Liver (tissue), 9 donors: ENCODE results near the gene HLA-DOB. TPM values are rescaled to one million over a fixed set of nuclear protein-coding genes. Genes with fewer than 3 reads are reported as not detected.

ENCODE experiments used
- DNase-seq: peaks from one replicate; pipeline ENCODE4 v3.0.0-alpha.2; 2017; ENCODE audit warnings: low spot score
- H3K27ac ChIP-seq, 2 donors: one replicate each; pipeline ENCODE4 v1.7.0; 2013; ENCODE audit warnings: inconsistent platforms in 2 of 2, low read length in 2 of 2, control low read depth in 1 of 2, low read depth in 1 of 2, mild to moderate bottlenecking in 1 of 2
- H3K27me3 ChIP-seq, 4 donors: one replicate each; pipeline versions ENCODE4 v1.6.1 to v1.7.0; 2013; ENCODE audit warnings: low read length in 3 of 4, inconsistent platforms in 1 of 4, mild to moderate bottlenecking in 1 of 4, moderate library complexity in 1 of 4; ENCODE audit not compliant: control insufficient read depth in 4 of 4, insufficient read depth in 4 of 4
- H3K36me3 ChIP-seq, 4 donors: one replicate each; pipeline versions ENCODE4 v1.6.1 to v1.7.0; 2013; ENCODE audit warnings: low read length in 3 of 4, mild to moderate bottlenecking in 3 of 4, low read depth in 1 of 4, moderate library complexity in 1 of 4; ENCODE audit not compliant: control insufficient read depth in 4 of 4, insufficient read depth in 3 of 4
- H3K4me1 ChIP-seq, 4 donors: one replicate each; pipeline versions ENCODE4 v1.6.1 to v1.7.0; 2013; ENCODE audit warnings: low read length in 3 of 4, mild to moderate bottlenecking in 3 of 4, moderate library complexity in 1 of 4; ENCODE audit not compliant: control insufficient read depth in 4 of 4, insufficient read depth in 4 of 4
- H3K4me3 ChIP-seq, 3 donors: one replicate each; pipeline versions ENCODE4 v1.6.1 to v1.7.0; 2013; ENCODE audit warnings: low read length in 3 of 3, control low read depth in 1 of 3, low read depth in 1 of 3, mild to moderate bottlenecking in 1 of 3
- H3K9ac ChIP-seq, 2 donors: one replicate each; pipeline ENCODE4 v1.7.0; 2013; ENCODE audit warnings: low read length in 2 of 2, mild to moderate bottlenecking in 2 of 2, moderate library complexity in 2 of 2, control low read depth in 1 of 2, low read depth in 1 of 2
- H3K9me3 ChIP-seq, 4 donors: one replicate each; pipeline versions ENCODE4 v1.6.1 to v1.7.0; 2013; ENCODE audit warnings: low read length in 3 of 4; ENCODE audit not compliant: control insufficient read depth in 4 of 4
- ATF3 ChIP-seq: IDR thresholded peaks from 2 replicates; pipeline ENCODE4 v1.6.1; 2016; ENCODE audit warnings: antibody characterized with exemption
- CTCF ChIP-seq: fragments of 150-350 bp; IDR thresholded peaks from 2 replicates; pipeline ENCODE4 v1.5.1; 2017; ENCODE audit warnings: improper control_type of control experiment, low read depth, low read length; ENCODE audit not compliant: missing input control
- EGR1 ChIP-seq, 2 donors: IDR thresholded peaks; 2 replicates each; pipeline ENCODE4 v1.6.1; 2016 to 2018; ENCODE audit warnings: antibody characterized with exemption in 2 of 2, low read depth in 2 of 2
- FOXA1 ChIP-seq: IDR thresholded peaks from 2 replicates; pipeline ENCODE4 v1.6.1; 2016; ENCODE audit warnings: antibody characterized with exemption
- GABPA ChIP-seq, 2 donors: IDR thresholded peaks in 1 of 2; conservative IDR thresholded peaks in 1 of 2; 2 replicates each; pipeline ENCODE4 v1.6.1; 2016; ENCODE audit warnings: antibody characterized with exemption in 2 of 2, mild to moderate bottlenecking in 1 of 2, moderate library complexity in 1 of 2
- HNF4A ChIP-seq, 2 donors: conservative IDR thresholded peaks; 2 replicates each; pipeline ENCODE4 v1.6.1; 2016; ENCODE audit warnings: antibody characterized with exemption in 2 of 2, mild to moderate bottlenecking in 2 of 2
- HNF4G ChIP-seq: IDR thresholded peaks from 2 replicates; pipeline ENCODE4 v1.6.1; 2016; ENCODE audit warnings: antibody characterized with exemption
- JUND ChIP-seq, 2 donors: IDR thresholded peaks; 2 replicates each; pipeline ENCODE4 v1.6.1; 2016; ENCODE audit warnings: antibody characterized with exemption in 2 of 2
- MAX ChIP-seq: IDR thresholded peaks from 2 replicates; pipeline ENCODE4 v1.6.1; 2016; ENCODE audit warnings: antibody characterized with exemption
- NR2F2 ChIP-seq: IDR thresholded peaks from 2 replicates; pipeline ENCODE4 v1.6.1; 2016; ENCODE audit warnings: antibody characterized with exemption
- RAD21 ChIP-seq, 2 donors: IDR thresholded peaks; 2 replicates each; pipeline ENCODE4 v1.6.1; 2016; ENCODE audit warnings: antibody characterized with exemption in 2 of 2, mild to moderate bottlenecking in 2 of 2
- REST ChIP-seq: IDR thresholded peaks from 2 replicates; pipeline ENCODE4 v1.6.1; 2016; ENCODE audit warnings: antibody characterized with exemption, mild to moderate bottlenecking
- RXRA ChIP-seq, 2 donors: IDR thresholded peaks; 2 replicates each; pipeline ENCODE4 v1.6.1; 2017 to 2018; ENCODE audit warnings: antibody characterized with exemption in 2 of 2, mild to moderate bottlenecking in 1 of 2
- SP1 ChIP-seq: IDR thresholded peaks from 2 replicates; pipeline ENCODE4 v1.6.1; 2018; ENCODE audit warnings: antibody characterized with exemption, mild to moderate bottlenecking
- TAF1 ChIP-seq: conservative IDR thresholded peaks from 2 replicates; pipeline ENCODE4 v1.6.1; 2016; ENCODE audit warnings: antibody characterized with exemption, mild to moderate bottlenecking
- YY1 ChIP-seq: IDR thresholded peaks from 2 replicates; pipeline ENCODE4 v1.6.1; 2016; ENCODE audit warnings: antibody characterized with exemption, mild to moderate bottlenecking
- ZBTB33 ChIP-seq: IDR thresholded peaks from 2 replicates; pipeline ENCODE4 v1.6.1; 2016; ENCODE audit warnings: antibody characterized with exemption
- WGBS: extraction: QIAGEN DNeasy Blood & Tissue Kit; methylation state at CpG from one replicate; pipeline ENCODE4 v1.1.7; 2013; 5-methylcytosine and 5-hydroxymethylcytosine counted together
- polyA plus RNA-seq, 2 donors: library from polyadenylated mRNA; stranded (reverse) in 1 of 2; unstranded in 1 of 2; fragments of 200-250 nt in 1 of 2; fragments of >200 nt in 1 of 2; fragmentation: Nextera tagmentation in 1 of 2; extraction: Ambion mirVana in 1 of 2; gene quantifications; one replicate each; pipeline versions ENCODE4 v1.2.1 to v1.2.3, GENCODE V29; 2013 to 2015
- total RNA-seq, 2 donors: library from RNA; depleted of rRNA; stranded (reverse); fragments of >200 nt; gene quantifications; one replicate each; pipeline ENCODE4 v1.2.3, GENCODE V29; 2014
- donor health status: healthy.
- donor health status: healthy.
- donor health status: healthy.
- donor health status: healthy.
- donor health status: healthy.

Gene HLA-DOB
- total and polyA plus RNA-seq, 4 donors, result 0.16 to 0.67 (median 0.25) TPM; not detected in 1

- TF ChIP-seq REST (no peak), YY1 (no peak)
Observed at GRCh38 chr6:32827025-32827424, 10.2 kb upstream of the HLA-DOB start (continued).

GRCh38 chr6:32825966-32826365 is 9.2 kb upstream of the HLA-DOB start:
- DNase-seq, result no peak
- Histone ChIP-seq H3K4me1 (no peaks in the 10 kb centered on the region), H3K9me3 (no peaks in the 10 kb centered on the region), H3K36me3 (peaks cover 2 to 20% (median 12%) of the 10 kb centered on the region in 4 donors), H3K9ac (no peak overlapping the region), H3K27ac (no peak overlapping the region), H3K4me3 (no peak overlapping the region), H3K27me3 (no peaks in the 10 kb centered on the region)
- TF ChIP-seq FOXA1, result no peak
- TF ChIP-seq CTCF, result peak; percentile 39
- TF ChIP-seq EGR1 (IDR thresholded peaks at IDR 0.05; ENCODE audit: low read depth in 2 of 2), result no peak
- TF ChIP-seq MAX, result no peak
- peak in 1 of 2 donors; percentile 16 for TF ChIP-seq HNF4A (conservative IDR thresholded peaks at IDR 0.05)
- peak; percentile 82 to 83 for TF ChIP-seq RAD21 (IDR thresholded peaks at IDR 0.05)
- no peak for TF ChIP-seq GABPA (IDR thresholded peaks at IDR 0.05 in 1 of 2, conservative IDR thresholded peaks at IDR 0.05 in 1 of 2)
- no peak for TF ChIP-seq REST
- TF ChIP-seq HNF4G, result no peak
- TF ChIP-seq YY1, result no peak
- no peak for TF ChIP-seq JUND (IDR thresholded peaks at IDR 0.05)
- TF ChIP-seq NR2F2, result no peak
- no peak for TF ChIP-seq TAF1
- no peak for TF ChIP-seq SP1
- no peak for TF ChIP-seq ATF3
- TF ChIP-seq RXRA (IDR thresholded peaks at IDR 0.05), result no peak
- TF ChIP-seq ZBTB33, result no peak
- 51% methylated on average over 2 of the region's 2 CpGs for whole genome bisulfite sequencing
